ENCODE data around the gene COL28A1.

DNA sequence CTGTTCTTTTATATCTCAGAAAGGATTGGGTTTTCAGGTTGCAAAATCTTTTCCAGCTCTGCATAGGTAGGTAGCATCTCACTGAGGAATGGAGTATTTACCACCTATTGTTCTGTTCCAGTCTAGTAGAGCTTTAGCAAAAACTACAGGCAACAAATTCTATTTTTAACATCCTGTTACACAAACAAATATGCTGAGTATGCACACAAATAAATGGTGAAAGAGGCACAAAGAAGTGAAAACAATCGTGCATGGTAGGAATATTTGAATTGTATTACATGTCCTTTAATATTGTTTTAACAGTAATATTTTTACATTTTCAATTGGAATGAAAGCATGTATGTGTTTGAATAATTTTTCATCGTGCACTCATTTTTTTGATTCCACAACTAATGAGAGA is 16.5 kb upstream of the COL28A1 start:
- TF ChIP-seq CTCF (optimal IDR thresholded peaks at IDR 0.05 in 1 of 3, IDR thresholded peaks at IDR 0.05 in 1 of 3, conservative IDR thresholded peaks at IDR 0.05 in 1 of 3; ENCODE audit: extremely low read depth in 1 of 3, insufficient read depth in 2 of 3, low read length in 3 of 3) (no peak), EZH2 (IDR thresholded peaks at IDR 0.05; ENCODE audit: low read length) (no peak)
